Measurements from ENCODE around the gene CPXM2. TPM values are rescaled to one million over a fixed set of nuclear protein-coding genes. Genes with fewer than 3 reads are reported as not detected.

The CPXM2 gene
- total RNA-seq, 6 donors from 2014 or later, result 0.61 to 10.2 (median 3.1) TPM

- ATAC-seq (ENCODE audit: low FRiP score in 2 of 2) (no peak), DNase-seq (peak in 1 of 2 donors; percentile 40)
- H3K4me1 ChIP-seq, result peaks cover 0 to 8% (median 0%) of the 10 kb centered on the region in 4 donors
- H3K36me3 ChIP-seq, result no peaks in the 10 kb centered on the region
- peak overlapping the region in 2 of 4 donors; percentile 31 to 41 for H3K4me3 ChIP-seq
- H3K9me3 ChIP-seq, result no peaks in the 10 kb centered on the region
- H3K27ac ChIP-seq, result no peak overlapping the region
- TF ChIP-seq EP300 (IDR thresholded peaks at IDR 0.05) (no peak), CTCF (IDR thresholded peaks at IDR 0.05) (no peak), POLR2AphosphoS5 (IDR thresholded peaks at IDR 0.05) (no peak), POLR2A (IDR thresholded peaks at IDR 0.05) (no peak)
- peaks cover 0 to 6% (median 2%) of the 10 kb centered on the region in 4 donors for H3K27me3 ChIP-seq
- 30 to 49% methylated on average over 4 to 6 of the region's 6 CpGs for WGBS, 2 donors
Measured at GRCh38 chr10:123890756-123891143, 857 bp downstream of the CPXM2 start.

GRCh38 chr10:123890226-123890625, 1.4 kb downstream of the CPXM2 start:
- Histone ChIP-seq H3K4me3 (no peak overlapping the region), H3K27ac (no peak overlapping the region)

GRCh38 chr10:123889821-123890220, 1.8 kb downstream of the CPXM2 start:
- H3K27me3 ChIP-seq, result peaks cover 0 to 6% (median 2%) of the 10 kb centered on the region in 4 donors
- no peak overlapping the region for H3K4me3 ChIP-seq
- no peaks in the 10 kb centered on the region for H3K36me3 ChIP-seq
- peak in 1 of 2 donors; percentile 1 for DNase-seq
- WGBS, 2 donors, result 56 to 84% methylated on average over 4 of the region's 4 CpGs
- no peak for ATAC-seq (ENCODE audit: low FRiP score in 2 of 2)
- H3K9me3 ChIP-seq, result no peaks in the 10 kb centered on the region
- no peak overlapping the region for H3K27ac ChIP-seq
- H3K4me1 ChIP-seq, result peaks cover 0 to 8% (median 0%) of the 10 kb centered on the region in 4 donors
- TF ChIP-seq EP300 (IDR thresholded peaks at IDR 0.05) (no peak), CTCF (IDR thresholded peaks at IDR 0.05) (no peak), POLR2AphosphoS5 (IDR thresholded peaks at IDR 0.05) (no peak), POLR2A (IDR thresholded peaks at IDR 0.05) (no peak)

More at GRCh38 chr10:123890226-123890625, 1.4 kb downstream of the CPXM2 start:
- DNase-seq (no peak), ATAC-seq (ENCODE audit: low FRiP score in 2 of 2) (no peak)
- Histone ChIP-seq H3K4me1 (peaks cover 0 to 8% (median 0%) of the 10 kb centered on the region in 4 donors), H3K27me3 (peaks cover 0 to 6% (median 2%) of the 10 kb centered on the region in 4 donors), H3K36me3 (no peaks in the 10 kb centered on the region), H3K9me3 (no peaks in the 10 kb centered on the region)
- TF ChIP-seq EP300 (IDR thresholded peaks at IDR 0.05) (no peak), POLR2A (IDR thresholded peaks at IDR 0.05) (no peak), CTCF (IDR thresholded peaks at IDR 0.05) (no peak), POLR2AphosphoS5 (IDR thresholded peaks at IDR 0.05) (no peak)
- WGBS, 2 donors, result 62 to 64% methylated on average over 8 of the region's 8 CpGs

- DNase-seq (no peak), ATAC-seq (ENCODE audit: low FRiP score in 2 of 2) (no peak)
- 92 to 95% methylated on average over 5 of the region's 5 CpGs for WGBS, 2 donors
- Histone ChIP-seq H3K27ac (no peak overlapping the region), H3K9me3 (no peaks in the 10 kb centered on the region), H3K36me3 (no peaks in the 10 kb centered on the region), H3K27me3 (peaks cover 0 to 6% (median 2%) of the 10 kb centered on the region in 4 donors), H3K4me1 (peaks cover 0 to 8% (median 0%) of the 10 kb centered on the region in 4 donors), H3K4me3 (no peak overlapping the region)
- TF ChIP-seq EP300 (IDR thresholded peaks at IDR 0.05) (no peak), CTCF (IDR thresholded peaks at IDR 0.05) (no peak), POLR2AphosphoS5 (IDR thresholded peaks at IDR 0.05) (no peak), POLR2A (IDR thresholded peaks at IDR 0.05) (no peak)
Measured at GRCh38 chr10:123888751-123889150, 2.9 kb downstream of the CPXM2 start.

GRCh38 chr10:123888256-123888655, 3.4 kb downstream of the CPXM2 start:
- DNase-seq (no peak), ATAC-seq (ENCODE audit: low FRiP score in 2 of 2) (no peak)
- Histone ChIP-seq H3K4me3 (no peak overlapping the region), H3K36me3 (no peaks in the 10 kb centered on the region), H3K27ac (no peak overlapping the region), H3K27me3 (peaks cover 0 to 6% (median 2%) of the 10 kb centered on the region in 4 donors), H3K9me3 (no peaks in the 10 kb centered on the region), H3K4me1 (peaks cover 0 to 8% (median 0%) of the 10 kb centered on the region in 4 donors)
- WGBS, 2 donors, result 80 to 87% methylated on average over 3 of the region's 3 CpGs
- no peak for TF ChIP-seq EP300 (IDR thresholded peaks at IDR 0.05)
- TF ChIP-seq CTCF (IDR thresholded peaks at IDR 0.05), result no peak
- TF ChIP-seq POLR2A (IDR thresholded peaks at IDR 0.05), result no peak
- TF ChIP-seq POLR2AphosphoS5 (IDR thresholded peaks at IDR 0.05), result no peak
